Activated CD8-positive, alpha-beta T cell treated with anti-CD3 and anti-CD28 coated beads for 36 hours (primary cell): ENCODE measurements around the gene OR1A1. TPM values are rescaled to one million over a fixed set of nuclear protein-coding genes. Genes with fewer than 3 reads are reported as not detected.
"Not testable (repeated sequence)": the region's sequence is repeated elsewhere in the genome, so short reads cannot be mapped to it uniquely, and the experiment has no call there.

ENCODE experiments used
- ATAC-seq: fragments of 200-7000 bp; cut with Tn5 transposase; one replicate; pipeline ENCODE4 v1.10.0; 2021; ENCODE audit warnings: mild to moderate bottlenecking, moderate library complexity
- CTCF ChIA-PET: fragments of 350-600 bp; sonication (Branson Sonifier 250); formaldehyde crosslinking; loops from one replicate; lab custom pipeline; 2021; ENCODE audit warnings: antibody characterized with exemption; lab: Charles Lee
- POLR2A ChIA-PET: fragments of 350-600 bp; sonication (Branson Sonifier 250); formaldehyde crosslinking; loops from one replicate; lab custom pipeline; 2021; ENCODE audit warnings: antibody characterized with exemption; lab: Charles Lee
- DNase-seq: peaks from one replicate; pipeline ENCODE4 v3.0.0-alpha.2; 2020
- H3K27ac Mint-ChIP-seq: one replicate; pipeline ENCODE4 v1.8.0; 2021; ENCODE audit warnings: mild to moderate bottlenecking, mixed read lengths
- H3K27me3 Mint-ChIP-seq: one replicate; pipeline ENCODE4 v1.8.0; 2021; ENCODE audit warnings: mixed read lengths
- H3K36me3 Mint-ChIP-seq: one replicate; pipeline ENCODE4 v1.8.0; 2021; ENCODE audit warnings: low read depth, mixed read lengths
- H3K4me1 Mint-ChIP-seq: one replicate; pipeline ENCODE4 v1.8.0; 2021; ENCODE audit warnings: low read depth, mixed read lengths
- H3K4me3 Mint-ChIP-seq: one replicate; pipeline ENCODE4 v1.8.0; 2021; ENCODE audit warnings: mild to moderate bottlenecking, moderate library complexity, mixed read lengths
- H3K9me3 Mint-ChIP-seq: one replicate; pipeline ENCODE4 v1.8.0; 2021; ENCODE audit warnings: mixed read lengths
- CTCF ChIP-seq: fragments of 200-600 bp; IDR thresholded peaks from one replicate; pipeline ENCODE4 v1.8.0; 2022; ENCODE audit warnings: antibody characterized with exemption, mild to moderate bottlenecking
- intact Hi-C: fragments of 100-400 bp; cut with micrococcal nuclease; formaldehyde crosslinking; loops from one replicate; pipeline ENCODE4 v1.10.0; 2022
- total RNA-seq, 2 experiments: library from RNA; stranded (reverse); gene quantifications; one replicate each; pipeline ENCODE4 v1.2.3, GENCODE V29; 2021

Gene OR1A1
- total RNA-seq, 2 experiments from 2014 or later = not detected

- CTCF ChIA-PET, H3K27me3 Mint-ChIP-seq, intact Hi-C loops, H3K9me3 Mint-ChIP-seq, H3K4me1 Mint-ChIP-seq, H3K36me3 Mint-ChIP-seq, H3K4me3 Mint-ChIP-seq, ATAC-seq, POLR2A ChIA-PET, H3K27ac Mint-ChIP-seq, DNase-seq: not testable (repeated sequence)
Measured at GRCh38 chr17:3244841-3245240, 37.4 kb downstream of the OR1A1 start.

- H3K9me3 Mint-ChIP-seq, intact Hi-C loops, H3K4me1 Mint-ChIP-seq, POLR2A ChIA-PET, H3K27me3 Mint-ChIP-seq, DNase-seq, H3K4me3 Mint-ChIP-seq, CTCF ChIA-PET, H3K36me3 Mint-ChIP-seq, ATAC-seq, H3K27ac Mint-ChIP-seq: not testable (repeated sequence)
Measured at GRCh38 chr17:3249013-3249412, 41.5 kb downstream of the OR1A1 start.

DNA sequence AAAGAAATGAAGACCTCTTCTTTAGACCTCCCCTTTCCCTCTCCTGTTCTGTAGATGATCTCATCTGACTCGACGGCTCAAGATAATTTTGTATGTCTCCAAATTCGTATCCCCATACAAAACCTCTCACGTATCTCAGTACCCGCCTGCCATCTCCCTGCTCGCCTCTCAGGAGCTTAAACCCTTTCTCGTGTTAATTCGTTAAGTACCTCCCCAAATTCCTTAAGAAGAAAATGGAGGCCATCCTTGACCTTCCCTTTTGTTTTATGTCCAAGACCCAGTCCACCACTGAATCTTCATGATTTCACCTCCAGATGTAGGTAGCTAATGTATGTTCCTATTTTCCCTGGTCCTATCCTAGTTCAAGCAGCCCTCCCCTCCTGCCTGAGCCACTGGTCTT, 49.1 kb downstream of the OR1A1 start:
- no peak for ATAC-seq
- no peak overlapping the region for H3K4me3 Mint-ChIP-seq
- POLR2A ChIA-PET = no interaction called here

DNA sequence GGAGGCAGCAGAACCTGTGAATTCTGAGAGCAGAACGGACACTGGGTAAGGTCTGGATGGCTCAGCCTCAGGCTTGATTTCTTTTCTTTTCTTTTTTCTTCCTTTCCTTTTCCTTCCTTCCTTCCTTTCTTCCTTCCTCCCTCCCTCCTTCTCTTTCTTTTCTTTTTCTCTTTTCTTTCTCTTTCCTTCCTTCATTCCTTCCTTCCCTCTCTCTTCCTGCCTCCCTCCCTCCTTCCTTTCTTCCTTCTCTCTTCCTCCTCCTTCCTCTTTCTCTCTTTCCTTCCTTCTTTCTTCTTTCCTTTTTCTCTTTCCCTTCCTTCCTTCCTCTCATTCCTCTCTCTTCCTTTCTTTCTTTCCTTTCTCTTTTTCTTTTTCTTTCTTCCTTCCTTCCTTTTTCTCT, 52.7 kb downstream of the OR1A1 start:
- no peak overlapping the region for H3K27ac Mint-ChIP-seq
- ATAC-seq = no peak
- POLR2A ChIA-PET = no interaction called here
- no peaks in the 10 kb centered on the region for H3K4me1 Mint-ChIP-seq
- TF ChIP-seq CTCF = no peak
- peaks cover 7% of the 10 kb centered on the region for H3K27me3 Mint-ChIP-seq
- CTCF ChIA-PET = no interaction called here
- H3K9me3 Mint-ChIP-seq = no peaks in the 10 kb centered on the region
- intact Hi-C loops = no loop called here
- H3K36me3 Mint-ChIP-seq = no peaks in the 10 kb centered on the region
- H3K4me3 Mint-ChIP-seq = no peak overlapping the region
- no peak for DNase-seq

More for the DNA sequence above, 49.1 kb downstream of the OR1A1 start:
- CTCF ChIA-PET = no interaction called here
- Mint-ChIP-seq H3K4me1 (no peaks in the 10 kb centered on the region), H3K27me3 (peaks cover 1% of the 10 kb centered on the region), H3K9me3 (no peaks in the 10 kb centered on the region), H3K27ac (no peak overlapping the region), H3K36me3 (no peaks in the 10 kb centered on the region)
- intact Hi-C loops = no loop called here
- no peak for DNase-seq
- TF ChIP-seq CTCF = no peak

- ATAC-seq (no peak), DNase-seq (no peak)
- POLR2A ChIA-PET = no interaction called here
- no peaks in the 10 kb centered on the region for H3K9me3 Mint-ChIP-seq
- H3K27me3 Mint-ChIP-seq = peaks cover 7% of the 10 kb centered on the region
- H3K27ac Mint-ChIP-seq = no peak overlapping the region
- H3K4me1 Mint-ChIP-seq = no peaks in the 10 kb centered on the region
- intact Hi-C loops = no loop called here
- H3K36me3 Mint-ChIP-seq = no peaks in the 10 kb centered on the region
- CTCF ChIA-PET = no interaction called here
- H3K4me3 Mint-ChIP-seq = no peak overlapping the region
- TF ChIP-seq CTCF = no peak
Measured at GRCh38 chr17:3260600-3260999, 53.1 kb downstream of the OR1A1 start.

Other genes with a start within 250 kb of the OR1A1 start
- not detected for gene OR1D5, start 144.1 kb upstream of the OR1A1 start, total RNA-seq
- not detected for gene OR1D2, start 103.2 kb upstream of the OR1A1 start, total RNA-seq
- gene OR1G1, start 80.1 kb upstream of the OR1A1 start, total RNA-seq = not detected
- not detected for gene OR1A2, start 10.1 kb upstream of the OR1A1 start, total RNA-seq
- under 1 TPM in 1 of 2 experiments, not detected in 1; 0.29 TPM for gene OR3A1, start 90.7 kb downstream of the OR1A1 start, total RNA-seq
- 1 to 10 TPM; 1.8 to 2.7 TPM for gene OR3A2, start 178.6 kb downstream of the OR1A1 start, total RNA-seq
- not detected for gene OR1E1, start 190.7 kb downstream of the OR1A1 start, total RNA-seq
- gene OR3A3, start 203.7 kb downstream of the OR1A1 start, total RNA-seq = not detected
- gene OR1E2, start 226.2 kb downstream of the OR1A1 start, total RNA-seq = not detected